Esophagus (tissue), 2 donors: Measurements from ENCODE around the gene ABCC8. TPM values are rescaled to one million over a fixed set of nuclear protein-coding genes. Genes with fewer than 3 reads are reported as not detected.

ENCODE experiments used
- H3K27ac ChIP-seq, 2 donors: one replicate each; pipeline ENCODE4 v1.5.1; 2013; ENCODE audit warnings: low read depth in 2 of 2, mild to moderate bottlenecking in 2 of 2, inconsistent platforms in 1 of 2, low read length in 1 of 2, moderate library complexity in 1 of 2
- H3K27me3 ChIP-seq, 2 donors: one replicate each; pipeline ENCODE4 v1.6.1; 2013; ENCODE audit warnings: low read length in 2 of 2, control low read depth in 1 of 2, mild to moderate bottlenecking in 1 of 2; ENCODE audit not compliant: insufficient read depth in 2 of 2, control insufficient read depth in 1 of 2
- H3K36me3 ChIP-seq, 2 donors: one replicate each; pipeline ENCODE4 v1.6.1; 2013; ENCODE audit warnings: low read length in 1 of 2; ENCODE audit not compliant: control insufficient read depth in 2 of 2, insufficient read depth in 2 of 2
- H3K4me1 ChIP-seq, 2 donors: one replicate each; pipeline ENCODE4 v1.6.1; 2013; ENCODE audit warnings: low read length in 1 of 2; ENCODE audit not compliant: control insufficient read depth in 2 of 2, insufficient read depth in 2 of 2
- H3K4me3 ChIP-seq, 2 donors: one replicate each; pipeline ENCODE4 v1.5.1; 2013; ENCODE audit warnings: low read length in 2 of 2, mild to moderate bottlenecking in 2 of 2, low read depth in 1 of 2, moderate library complexity in 1 of 2
- H3K9me3 ChIP-seq, 2 donors: one replicate each; pipeline ENCODE4 v1.6.1; 2013; ENCODE audit warnings: mild to moderate bottlenecking in 2 of 2, low read depth in 1 of 2, low read length in 1 of 2, moderate library complexity in 1 of 2; ENCODE audit not compliant: control insufficient read depth in 2 of 2, insufficient read depth in 1 of 2
- WGBS, 2 donors: extraction: QIAGEN DNeasy Blood & Tissue Kit; methylation state at CpG; one replicate each; pipeline ENCODE4 v1.1.7; 2013; 5-methylcytosine and 5-hydroxymethylcytosine counted together
- polyA plus RNA-seq, 2 donors: library from polyadenylated mRNA; stranded (reverse); fragments of 200-250 nt; gene quantifications; one replicate each; pipeline ENCODE4 v1.2.3, GENCODE V29; 2013
- donor health status: healthy with polysubstance abuse.
- donor health status: Bipolar disorder and iron deficiency.

The ABCC8 gene
- polyA plus RNA-seq, 2 donors, result 0.10 to 0.29 TPM

DNA sequence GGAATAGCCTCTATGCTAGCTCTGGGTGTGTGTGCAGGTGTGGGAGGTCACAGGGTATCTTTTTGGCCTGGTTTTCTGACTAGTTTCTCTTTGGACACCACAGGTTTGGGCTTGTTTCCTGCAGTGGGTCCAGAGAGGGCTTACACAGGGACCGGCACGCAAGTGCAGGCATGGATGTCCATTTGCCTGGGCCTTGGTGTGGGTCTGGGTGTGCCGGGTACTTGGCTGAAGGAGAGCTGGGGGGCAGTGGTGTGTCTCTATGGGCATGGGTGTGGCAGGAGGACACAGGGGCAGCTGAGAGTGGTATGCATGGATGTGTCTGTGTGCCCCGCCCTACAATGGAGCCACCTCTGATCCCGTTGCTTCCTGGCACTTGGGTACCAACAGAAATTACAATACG lies 80.7 kb downstream of the ABCC8 start:
- Histone ChIP-seq H3K27ac (no peak overlapping the region), H3K4me3 (no peak overlapping the region), H3K27me3 (no peaks in the 10 kb centered on the region), H3K36me3 (no peaks in the 10 kb centered on the region), H3K9me3 (peaks cover 0 to 3% of the 10 kb centered on the region in 2 donors), H3K4me1 (no peaks in the 10 kb centered on the region)
- 85 to 87% methylated on average over 6 of the region's 6 CpGs for WGBS, 2 donors

DNA sequence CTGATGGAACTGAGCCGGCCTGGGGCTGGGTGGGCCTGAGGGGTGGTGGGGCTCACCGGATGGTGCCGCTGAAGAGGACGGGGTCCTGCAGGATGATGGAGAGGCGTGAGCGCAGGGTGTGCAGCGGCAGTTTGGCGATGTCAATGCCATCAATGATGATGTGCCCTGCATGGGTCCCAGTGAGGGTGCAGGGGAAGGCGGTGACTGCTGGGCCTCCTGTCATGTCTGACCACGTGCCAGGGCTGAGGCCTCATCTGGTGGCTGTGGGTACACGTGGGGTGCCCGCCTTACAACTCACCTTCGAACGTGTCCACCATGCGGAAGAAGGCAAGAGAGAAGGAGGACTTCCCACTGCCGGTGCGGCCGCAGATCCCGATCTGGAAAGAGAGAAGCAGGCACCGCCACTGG lies 81.1 kb downstream of the ABCC8 start:
- Histone ChIP-seq H3K4me1 (no peaks in the 10 kb centered on the region), H3K36me3 (no peaks in the 10 kb centered on the region), H3K27me3 (no peaks in the 10 kb centered on the region), H3K4me3 (no peak overlapping the region), H3K27ac (no peak overlapping the region), H3K9me3 (peaks cover 0 to 3% of the 10 kb centered on the region in 2 donors)
- WGBS, 2 donors, result 90 to 92% methylated on average over 20 of the region's 20 CpGs

DNA sequence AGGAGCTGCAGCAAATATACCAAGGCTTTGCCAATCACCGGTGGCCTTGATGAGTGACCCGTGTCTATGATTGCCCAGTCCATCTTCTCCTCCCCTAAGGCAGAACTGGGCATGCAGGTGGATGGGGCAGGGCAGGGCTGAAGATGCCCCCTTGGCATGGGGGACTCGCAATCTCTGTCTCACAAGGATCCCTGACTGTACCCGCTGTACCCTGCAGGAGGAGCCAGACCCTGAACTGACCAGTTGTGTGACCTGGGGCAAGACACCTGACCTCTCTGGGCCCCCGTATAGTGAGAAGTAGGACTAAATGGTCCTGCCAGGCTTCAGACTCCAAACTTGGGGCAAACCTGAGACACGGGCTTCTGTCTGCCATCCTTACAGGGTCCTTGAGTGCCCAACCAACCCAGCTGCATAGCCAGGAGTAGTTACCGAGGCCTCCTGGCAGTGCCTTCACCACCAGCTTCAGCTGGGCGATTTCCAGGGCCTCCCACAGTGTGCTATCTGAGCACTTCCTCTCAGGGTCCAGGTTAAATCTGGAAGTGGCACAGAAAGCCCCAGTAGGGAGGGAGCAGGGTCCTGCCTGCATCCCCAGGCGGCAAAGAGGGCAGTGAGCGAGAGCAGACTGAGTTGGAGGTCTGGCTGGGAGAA lies 81.8 kb downstream of the ABCC8 start:
- no peaks in the 10 kb centered on the region for H3K4me1 ChIP-seq

DNA sequence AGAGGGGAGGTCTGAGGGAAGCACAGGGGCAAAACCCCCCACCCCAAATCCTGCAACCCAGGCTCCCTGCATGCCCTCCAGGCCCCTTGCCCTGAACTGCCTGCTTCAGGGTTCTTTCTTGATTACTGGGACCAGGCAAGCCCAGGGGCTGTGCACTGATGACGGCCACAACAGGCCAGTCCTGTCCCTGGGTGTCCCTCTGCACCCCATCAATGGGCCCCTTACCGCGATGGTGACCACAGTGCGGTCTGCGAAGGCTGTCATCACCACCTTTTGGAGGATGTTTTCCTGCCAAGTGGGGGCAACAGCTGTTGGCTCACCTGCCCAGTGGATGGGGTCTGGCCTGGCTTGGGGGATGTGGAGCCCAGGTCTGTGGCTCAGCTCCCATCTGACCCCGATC lies 83.2 kb downstream of the ABCC8 start:
- Histone ChIP-seq H3K9me3 (peaks cover 0 to 3% of the 10 kb centered on the region in 2 donors), H3K27ac (no peak overlapping the region), H3K4me3 (no peak overlapping the region), H3K4me1 (no peaks in the 10 kb centered on the region), H3K36me3 (no peaks in the 10 kb centered on the region), H3K27me3 (no peaks in the 10 kb centered on the region)
- WGBS, 2 donors, result 90 to 91% methylated on average over 6 of the region's 6 CpGs

More for the DNA sequence above, 81.8 kb downstream of the ABCC8 start:
- 85 to 88% methylated on average over 10 of the region's 10 CpGs for WGBS, 2 donors
- Histone ChIP-seq H3K36me3 (no peaks in the 10 kb centered on the region), H3K4me3 (no peak overlapping the region), H3K9me3 (peaks cover 0 to 3% of the 10 kb centered on the region in 2 donors), H3K27ac (no peak overlapping the region), H3K27me3 (no peaks in the 10 kb centered on the region)

DNA sequence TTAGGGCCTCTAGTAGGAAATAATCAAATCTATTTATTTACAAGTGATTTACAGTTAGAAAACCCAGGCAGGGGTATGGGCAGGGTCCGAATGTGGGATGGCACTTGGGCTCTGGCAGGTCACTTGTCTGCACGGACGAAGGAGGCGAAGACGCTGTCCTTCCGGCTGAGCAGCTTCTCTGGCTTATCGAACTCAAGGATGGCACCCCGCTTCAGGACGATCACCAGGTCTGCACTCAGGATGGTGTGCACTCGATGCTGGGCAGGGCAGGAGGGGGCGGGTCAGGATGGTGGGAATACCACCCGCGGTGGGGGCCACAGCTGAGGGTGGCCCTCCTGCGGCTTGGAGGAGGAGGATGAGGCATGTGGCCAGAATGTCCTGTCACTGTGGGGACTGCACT lies 83.8 kb downstream of the ABCC8 start:
- no peaks in the 10 kb centered on the region for H3K36me3 ChIP-seq
- peaks cover 0 to 3% of the 10 kb centered on the region in 2 donors for H3K9me3 ChIP-seq
- H3K4me1 ChIP-seq, result no peaks in the 10 kb centered on the region
- no peaks in the 10 kb centered on the region for H3K27me3 ChIP-seq
- no peak overlapping the region for H3K4me3 ChIP-seq
- WGBS, 2 donors, result 90 to 93% methylated on average over 14 of the region's 14 CpGs
- H3K27ac ChIP-seq, result no peak overlapping the region

DNA sequence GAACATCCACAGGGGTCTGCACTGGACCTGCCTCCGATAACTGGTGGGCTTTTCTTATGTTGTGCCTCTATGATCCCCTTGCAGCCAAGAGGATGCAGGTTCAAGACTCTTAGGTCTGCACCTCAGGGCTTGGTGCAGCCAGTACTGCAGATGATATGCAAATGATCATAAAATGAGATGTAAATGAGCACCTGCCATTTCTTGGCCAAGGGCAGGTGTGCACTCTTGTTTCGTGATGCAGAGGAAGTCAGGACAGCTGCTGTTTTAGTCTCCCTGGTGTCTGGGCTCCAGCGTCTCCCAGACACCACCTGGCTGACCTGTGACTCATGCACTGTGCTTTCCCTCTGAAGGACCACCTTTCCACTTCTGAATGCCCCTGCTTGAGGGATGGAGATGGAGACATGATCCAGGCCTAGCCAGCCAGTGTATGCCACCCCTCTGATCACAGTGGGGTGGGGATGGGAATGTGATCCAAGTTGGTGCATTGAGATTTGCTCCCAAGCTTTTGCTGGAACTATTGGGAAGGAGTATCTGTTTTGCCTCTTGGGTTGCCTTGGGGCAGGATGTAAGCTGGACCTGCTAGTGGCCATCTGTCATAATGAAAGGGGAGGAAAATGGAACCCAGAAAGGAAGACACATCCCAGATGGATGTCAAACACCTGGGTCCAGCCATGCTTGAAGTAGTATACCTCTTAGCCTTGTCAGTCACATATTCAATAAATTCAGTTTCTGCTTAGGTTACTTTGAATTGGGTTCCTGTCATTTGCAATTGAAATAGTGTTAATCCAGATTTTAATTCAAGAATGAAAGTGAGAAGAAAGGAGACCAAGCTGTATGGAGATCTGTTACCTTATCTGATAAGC lies 84.9 kb downstream of the ABCC8 start:
- 77 to 81% methylated on average over 3 of the region's 3 CpGs for WGBS, 2 donors
- H3K4me3 ChIP-seq, result no peak overlapping the region
- H3K27ac ChIP-seq, result no peak overlapping the region
- H3K9me3 ChIP-seq, result peaks cover 0 to 3% of the 10 kb centered on the region in 2 donors
- no peaks in the 10 kb centered on the region for H3K4me1 ChIP-seq
- no peaks in the 10 kb centered on the region for H3K36me3 ChIP-seq
- H3K27me3 ChIP-seq, result no peaks in the 10 kb centered on the region

DNA sequence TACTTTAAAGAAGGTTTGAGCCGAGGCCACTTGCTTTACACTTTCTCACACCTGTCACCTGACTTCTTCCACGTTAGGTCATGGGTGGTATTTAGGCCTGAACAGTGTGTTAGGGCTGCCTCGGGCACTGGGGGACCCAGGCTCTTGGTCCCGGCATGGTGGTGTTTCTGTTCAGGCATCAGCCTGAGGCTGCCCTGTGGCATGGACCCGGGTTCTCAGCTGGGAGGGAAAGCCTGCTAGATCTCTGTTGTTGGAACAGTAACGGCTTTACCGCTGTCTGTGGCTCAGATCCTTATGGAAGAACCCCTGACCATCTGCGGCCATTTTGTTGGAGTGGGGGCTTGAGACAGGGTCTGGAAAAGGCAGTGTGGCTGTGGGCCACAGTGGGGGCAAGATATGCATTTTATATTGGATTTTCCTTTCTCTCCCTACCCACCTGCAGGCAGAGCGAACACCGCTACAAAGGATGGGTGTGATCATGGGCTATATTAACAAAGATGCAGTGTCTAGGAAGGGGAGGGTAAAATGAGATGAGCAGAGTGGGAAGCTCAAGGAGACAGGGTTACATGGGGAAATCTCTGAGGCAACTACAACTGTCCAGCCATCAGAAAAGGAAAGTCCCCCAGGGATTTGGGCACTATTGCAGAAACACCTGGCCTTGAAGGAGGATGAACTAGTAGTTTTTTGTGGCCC lies 86.5 kb downstream of the ABCC8 start:
- Histone ChIP-seq H3K36me3 (no peaks in the 10 kb centered on the region), H3K27me3 (no peaks in the 10 kb centered on the region), H3K4me1 (no peaks in the 10 kb centered on the region), H3K4me3 (no peak overlapping the region), H3K27ac (no peak overlapping the region), H3K9me3 (no peaks in the 10 kb centered on the region)
- 60 to 63% methylated on average over 10 of the region's 10 CpGs for WGBS, 2 donors

DNA sequence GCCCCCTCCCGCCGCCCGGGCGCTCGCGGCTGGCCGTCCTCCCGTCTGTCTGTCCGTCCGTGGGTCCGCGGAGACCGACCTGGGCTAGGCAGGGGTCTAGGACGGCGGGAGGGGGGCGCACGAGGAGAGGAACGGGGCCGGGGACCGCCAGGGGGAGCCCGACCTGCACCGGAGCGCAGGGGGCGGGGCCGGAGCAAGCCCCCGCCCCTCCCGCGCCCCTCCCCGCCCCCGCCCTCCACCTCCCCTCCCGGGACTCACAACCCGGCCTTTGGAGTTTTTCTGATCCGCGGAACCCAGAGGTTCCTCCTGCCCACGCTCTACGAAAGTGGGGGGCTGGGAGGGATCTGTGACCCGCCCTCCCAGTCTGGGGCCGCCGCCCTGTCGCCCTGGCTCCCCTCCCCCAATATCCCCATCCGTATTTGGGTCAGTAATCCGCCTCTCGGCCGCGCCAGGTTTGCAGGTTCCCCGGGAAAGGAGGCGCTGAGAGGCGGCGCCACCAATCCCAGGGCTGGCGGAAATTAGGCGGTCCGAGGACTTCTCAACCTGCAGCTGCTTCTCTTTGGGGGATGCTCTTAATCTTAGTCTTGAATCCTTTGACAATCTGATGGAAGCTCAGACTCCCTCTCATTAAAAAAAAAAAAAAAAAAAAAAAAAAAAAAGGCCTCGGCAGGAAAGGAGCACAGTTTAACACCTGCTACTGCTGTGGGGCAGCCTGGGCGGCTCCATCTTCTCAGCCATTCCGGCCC lies 87.3 kb downstream of the ABCC8 start:
- H3K36me3 ChIP-seq, result no peaks in the 10 kb centered on the region
- no peaks in the 10 kb centered on the region for H3K4me1 ChIP-seq
- no peaks in the 10 kb centered on the region for H3K9me3 ChIP-seq
- H3K27me3 ChIP-seq, result no peaks in the 10 kb centered on the region
- WGBS, 2 donors, result 3% methylated on average over 42 to 55 of the region's 55 CpGs
- peak overlapping the region; percentile 59 to 67 for H3K4me3 ChIP-seq
- H3K27ac ChIP-seq, result no peak overlapping the region

DNA sequence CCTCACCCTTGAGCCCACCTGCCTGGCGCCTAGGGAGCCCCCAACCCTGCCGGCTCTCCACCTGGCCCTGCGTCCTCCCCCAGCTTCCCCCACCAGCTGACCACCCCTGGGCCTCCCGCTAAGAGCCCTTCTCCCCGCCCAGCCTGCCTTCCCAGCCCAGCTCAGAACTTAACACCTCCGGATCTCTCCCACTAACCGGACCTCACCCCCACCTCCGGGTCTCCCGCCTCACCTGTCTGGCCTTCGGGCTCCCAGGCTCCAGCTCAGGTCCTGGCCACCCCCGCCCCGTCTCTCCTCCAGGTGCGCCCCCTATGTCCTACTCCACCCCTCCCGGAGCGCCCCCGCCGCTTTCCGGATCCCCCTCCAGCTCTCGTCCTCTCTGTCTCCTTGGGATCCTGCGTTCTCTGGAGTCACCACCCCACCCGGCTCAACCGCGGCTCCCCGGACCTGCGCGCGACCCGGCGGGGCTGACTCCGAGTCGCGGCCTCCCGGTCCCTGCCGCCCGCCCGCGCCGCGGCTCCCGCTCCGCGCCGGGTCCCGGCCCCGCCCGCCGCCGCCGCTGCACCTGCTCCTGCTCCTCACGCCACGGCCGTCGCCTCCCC lies 87.9 kb downstream of the ABCC8 start, which contains the start of gene KCNJ11:
KCNJ11 (minus strand) TSS at position 51 of the 602 bp plus-strand sequence. CDS start 568 bp downstream, outside the sequence.
- Histone ChIP-seq H3K36me3 (no peaks in the 10 kb centered on the region), H3K9me3 (no peaks in the 10 kb centered on the region), H3K27ac (no peak within 1 kb of the TSS), H3K4me1 (no peaks in the 10 kb centered on the region), H3K27me3 (no peaks in the 10 kb centered on the region), H3K4me3 (peak within 1 kb of the TSS; percentile 59 to 67)
- 4% methylated on average over 37 to 53 of the region's 53 CpGs for WGBS, 2 donors
